ENCODE results near the gene YJEFN3. TPM values are rescaled to one million over a fixed set of nuclear protein-coding genes. Genes with fewer than 3 reads are reported as not detected.
A peak's percentile ranks its signal among the peaks of the same experiment; 100 is the strongest.

The YJEFN3 gene
- polyA plus RNA-seq, 3 donors, result 2.3 TPM; not detected in 2

DNA sequence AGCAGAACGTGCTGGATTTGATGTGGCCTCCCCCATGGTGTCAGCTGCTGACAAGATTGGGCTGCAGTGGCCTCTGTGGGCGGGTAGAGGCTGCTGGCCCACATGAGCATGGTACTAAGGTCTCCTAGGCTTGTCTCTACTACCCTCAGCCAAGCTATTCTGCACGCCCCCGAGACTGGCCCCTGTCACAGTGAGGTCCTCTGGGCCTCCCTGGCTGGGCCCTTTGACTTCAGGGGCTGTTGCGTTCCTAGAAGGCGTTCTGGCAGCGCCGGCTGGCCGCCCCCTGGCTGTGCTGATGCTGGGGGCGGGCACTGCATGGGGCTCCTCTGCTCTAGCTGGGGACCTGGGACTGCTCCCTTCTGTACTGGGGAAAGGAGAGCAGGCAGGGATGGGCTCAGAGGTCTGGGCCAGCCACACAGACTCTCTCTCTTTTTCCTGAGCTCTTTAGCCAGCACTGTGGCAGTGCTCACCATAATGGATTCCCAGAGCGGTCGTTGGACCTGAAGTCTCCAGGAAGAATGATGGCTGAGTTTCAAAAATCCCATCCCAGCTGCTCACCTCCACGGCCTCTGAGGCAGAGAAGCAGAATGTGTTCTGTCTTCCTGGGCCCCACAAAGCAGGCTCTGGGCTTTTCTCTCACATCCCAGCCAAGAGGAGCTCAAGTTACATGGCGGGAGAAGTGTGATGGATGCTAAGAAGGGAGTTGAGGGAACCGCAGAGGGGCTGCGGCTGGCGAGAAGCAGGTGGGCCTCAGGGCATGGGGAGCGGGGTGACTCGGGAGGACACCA, 45.7 kb upstream of the YJEFN3 start:
- H3K36me3 Mint-ChIP-seq, result peaks cover 29 to 58% of the 10 kb centered on the region in 2 donors
- H3K27ac Mint-ChIP-seq, result peak overlapping the region in 5 of 7 donors; percentile 42 to 70 (median 54)
- Histone ChIP-seq H3K4me3 (replicated peaks in 1 of 3; ENCODE audit: low read depth in 2 of 3, low read length in 3 of 3) (no peak overlapping the region), H3K27ac (ENCODE audit: low read depth in 1 of 2, low read length in 2 of 2) (peak overlapping the region in 1 of 2 donors; percentile 36), H4K20me1 (ENCODE audit: insufficient read depth, low read length) (peaks cover 51% of the 10 kb centered on the region), H3K4me1 (ENCODE audit: control insufficient read depth in 1 of 2, insufficient read depth in 2 of 2, low read length in 2 of 2) (peaks cover 0 to 5% of the 10 kb centered on the region in 2 donors), H2AFZ (ENCODE audit: insufficient read depth, low read depth, low read length, poor library complexity, severe bottlenecking) (no peak overlapping the region), H3K9ac (ENCODE audit: insufficient read depth, low read length, poor library complexity, severe bottlenecking) (no peak overlapping the region), H3K36me3 (replicated peaks in 1 of 2; ENCODE audit: control insufficient read depth in 1 of 2, insufficient read depth in 2 of 2, low read length in 2 of 2) (peaks cover 28 to 63% of the 10 kb centered on the region in 2 donors), H3K79me2 (ENCODE audit: insufficient read depth, low read length) (peaks cover 95% of the 10 kb centered on the region), H3K4me2 (replicated peaks; ENCODE audit: extremely low read depth, low read length, poor library complexity, severe bottlenecking) (no peak overlapping the region), H3K9me3 (replicated peaks in 1 of 2; ENCODE audit: control insufficient read depth in 1 of 2, insufficient read depth in 1 of 2, low read length in 2 of 2) (no peaks in the 10 kb centered on the region), H3K27me3 (ENCODE audit: control insufficient read depth in 2 of 2, insufficient read depth in 2 of 2, low read length in 2 of 2) (no peaks in the 10 kb centered on the region)
- H3K4me1 Mint-ChIP-seq, result peaks cover 12% of the 10 kb centered on the region
- no peak overlapping the region for H3K4me3 Mint-ChIP-seq
- DNase-seq, result no peak
- H3K9me3 Mint-ChIP-seq, result no peaks in the 10 kb centered on the region
- intact Hi-C loops (cut with micrococcal nuclease), result no loop called here
- H3K27me3 Mint-ChIP-seq (ENCODE audit: low read depth in 3 of 3), result peaks cover 0 to 4% (median 1%) of the 10 kb centered on the region in 3 donors
- TF ChIP-seq, protein P1, sequence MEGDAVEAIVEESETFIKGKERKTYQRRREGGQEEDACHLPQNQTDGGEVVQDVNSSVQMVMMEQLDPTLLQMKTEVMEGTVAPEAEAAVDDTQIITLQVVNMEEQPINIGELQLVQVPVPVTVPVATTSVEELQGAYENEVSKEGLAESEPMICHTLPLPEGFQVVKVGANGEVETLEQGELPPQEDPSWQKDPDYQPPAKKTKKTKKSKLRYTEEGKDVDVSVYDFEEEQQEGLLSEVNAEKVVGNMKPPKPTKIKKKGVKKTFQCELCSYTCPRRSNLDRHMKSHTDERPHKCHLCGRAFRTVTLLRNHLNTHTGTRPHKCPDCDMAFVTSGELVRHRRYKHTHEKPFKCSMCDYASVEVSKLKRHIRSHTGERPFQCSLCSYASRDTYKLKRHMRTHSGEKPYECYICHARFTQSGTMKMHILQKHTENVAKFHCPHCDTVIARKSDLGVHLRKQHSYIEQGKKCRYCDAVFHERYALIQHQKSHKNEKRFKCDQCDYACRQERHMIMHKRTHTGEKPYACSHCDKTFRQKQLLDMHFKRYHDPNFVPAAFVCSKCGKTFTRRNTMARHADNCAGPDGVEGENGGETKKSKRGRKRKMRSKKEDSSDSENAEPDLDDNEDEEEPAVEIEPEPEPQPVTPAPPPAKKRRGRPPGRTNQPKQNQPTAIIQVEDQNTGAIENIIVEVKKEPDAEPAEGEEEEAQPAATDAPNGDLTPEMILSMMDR (IDR thresholded peaks at IDR 0.05), result no peak
- 96% methylated on average over 16 of the region's 19 CpGs for WGBS (ENCODE audit: insufficient coverage)

DNA sequence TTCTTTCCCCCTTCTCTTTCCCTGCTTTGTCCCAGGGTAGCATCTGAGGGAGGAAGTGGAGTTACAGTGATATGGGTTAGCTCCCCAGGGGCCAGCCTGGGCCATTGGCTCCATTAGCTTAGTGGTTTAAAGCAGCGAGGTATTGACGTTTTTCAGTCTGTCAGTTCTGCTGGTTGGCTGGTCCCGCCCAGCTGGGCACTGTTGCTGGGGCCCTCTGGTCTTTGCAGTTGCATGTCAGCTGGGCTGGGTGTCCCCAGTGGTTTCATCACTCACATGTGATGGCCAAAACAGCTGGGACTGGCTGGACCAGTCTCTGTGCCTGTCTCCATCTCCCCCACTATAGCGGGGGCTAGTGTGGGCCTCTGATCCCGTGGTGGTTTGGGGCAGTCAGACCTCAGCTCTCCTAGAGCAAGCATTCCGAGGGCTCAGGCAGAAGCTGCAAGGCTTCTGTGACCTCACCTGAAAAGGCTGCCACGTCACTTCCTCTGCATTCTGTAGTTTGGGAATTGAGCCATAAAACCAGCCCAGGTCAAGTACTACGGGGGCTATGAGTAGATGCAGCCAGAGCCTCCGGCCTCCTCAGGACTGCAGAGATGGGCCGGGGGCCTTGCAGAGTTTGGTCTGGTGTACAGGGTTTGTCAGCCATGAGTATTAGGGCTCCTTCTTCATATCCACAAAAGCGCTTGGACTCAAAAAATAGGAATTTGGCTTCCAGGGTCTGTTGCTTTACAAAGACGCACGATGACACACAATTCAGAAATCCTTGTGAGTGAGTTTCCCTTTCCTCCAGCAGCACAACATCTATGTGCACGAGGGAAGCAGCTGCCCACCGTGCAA, 43.3 kb upstream of the YJEFN3 start:
- peaks cover 42% of the 10 kb centered on the region for H4K20me1 ChIP-seq (ENCODE audit: insufficient read depth, low read length)
- no peaks in the 10 kb centered on the region for H3K27me3 ChIP-seq (ENCODE audit: control insufficient read depth in 2 of 2, insufficient read depth in 2 of 2, low read length in 2 of 2)
- H3K9ac ChIP-seq (ENCODE audit: insufficient read depth, low read length, poor library complexity, severe bottlenecking), result no peak overlapping the region
- peaks cover 19 to 48% of the 10 kb centered on the region in 2 donors for H3K36me3 Mint-ChIP-seq
- H3K4me3 ChIP-seq (replicated peaks in 1 of 3; ENCODE audit: low read depth in 2 of 3, low read length in 3 of 3), result no peak overlapping the region
- no peaks in the 10 kb centered on the region for H3K9me3 ChIP-seq (replicated peaks in 1 of 2; ENCODE audit: control insufficient read depth in 1 of 2, insufficient read depth in 1 of 2, low read length in 2 of 2)
- WGBS (ENCODE audit: insufficient coverage), result 80% methylated on average over 11 of the region's 15 CpGs
- DNase-seq, result no peak
- TF ChIP-seq, protein P1 (IDR thresholded peaks at IDR 0.05), result no peak
- H3K4me1 ChIP-seq (ENCODE audit: control insufficient read depth in 1 of 2, insufficient read depth in 2 of 2, low read length in 2 of 2), result peaks cover 22 to 28% of the 10 kb centered on the region in 2 donors
- H3K27ac ChIP-seq (ENCODE audit: low read depth in 1 of 2, low read length in 2 of 2), result peak overlapping the region in 1 of 2 donors; percentile 94
- H3K27me3 Mint-ChIP-seq (ENCODE audit: low read depth in 3 of 3), result peaks cover 0 to 4% (median 1%) of the 10 kb centered on the region in 3 donors
- peaks cover 36% of the 10 kb centered on the region for H3K4me1 Mint-ChIP-seq
- H3K9me3 Mint-ChIP-seq, result no peaks in the 10 kb centered on the region
- H3K36me3 ChIP-seq (replicated peaks in 1 of 2; ENCODE audit: control insufficient read depth in 1 of 2, insufficient read depth in 2 of 2, low read length in 2 of 2), result peaks cover 23 to 51% of the 10 kb centered on the region in 2 donors
- H3K4me2 ChIP-seq (replicated peaks; ENCODE audit: extremely low read depth, low read length, poor library complexity, severe bottlenecking), result no peak overlapping the region
- intact Hi-C loops (cut with micrococcal nuclease), result loop anchor here in 1 of 2 donors (5.0 kb wide), 1 partner anchor 78 kb away; the partner anchor contains the start of gene GATAD2A
- H3K79me2 ChIP-seq (ENCODE audit: insufficient read depth, low read length), result peaks cover 86% of the 10 kb centered on the region
- H2AFZ ChIP-seq (ENCODE audit: insufficient read depth, low read depth, low read length, poor library complexity, severe bottlenecking), result no peak overlapping the region
- H3K4me3 Mint-ChIP-seq, result no peak overlapping the region
- H3K27ac Mint-ChIP-seq, result peak overlapping the region in 4 of 7 donors; percentile 51 to 75 (median 65)
